ENCODE data around the gene OSBPL3. TPM values are rescaled to one million over a fixed set of nuclear protein-coding genes. Genes with fewer than 3 reads are reported as not detected.

Gene OSBPL3
- total RNA-seq, 4 donors from 2014 or later: 1.2 to 9.0 (median 3.5) TPM

DNA sequence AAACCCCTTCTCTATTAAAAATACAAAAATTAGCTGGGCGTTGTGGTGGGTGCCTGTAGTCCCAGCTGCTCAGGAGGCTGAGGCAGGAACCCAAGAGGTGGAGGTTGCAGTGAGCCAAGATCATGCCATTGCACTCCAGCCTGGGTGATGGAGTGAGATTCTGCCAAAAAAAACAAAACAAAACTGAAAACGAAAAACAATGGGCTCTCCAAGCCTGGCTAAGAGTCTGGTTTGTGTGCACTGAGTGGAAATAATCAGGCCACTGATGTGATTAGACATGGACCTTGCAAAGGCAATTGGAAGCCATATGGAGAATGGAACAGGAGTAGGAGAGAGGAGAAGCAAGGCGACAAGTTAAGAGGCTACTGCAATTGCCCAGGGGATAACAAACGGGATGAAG is 162.6 kb downstream of the OSBPL3 start:
- no peaks in the 10 kb centered on the region for H3K4me1 ChIP-seq
- no peaks in the 10 kb centered on the region for H3K9me3 ChIP-seq
- DNase-seq: no peak
- no peak overlapping the region for H3K4me3 ChIP-seq
- no peak overlapping the region for H3K27ac ChIP-seq
- TF ChIP-seq POLR2A (IDR thresholded peaks at IDR 0.05): no peak
- TF ChIP-seq CTCF (IDR thresholded peaks at IDR 0.05): no peak
- no peaks in the 10 kb centered on the region for H3K27me3 ChIP-seq
- intact Hi-C loops (cut with DNase I; ENCODE audit: low total_unique reads): loop anchor here (5.0 kb wide), 1 partner anchor 255 kb away; no protein-coding TSS in a partner anchor
- no peaks in the 10 kb centered on the region for H3K36me3 ChIP-seq

GRCh38 chr7:24816868-24817267 is 163.1 kb downstream of the OSBPL3 start:
- Histone ChIP-seq H3K9me3 (no peaks in the 10 kb centered on the region), H3K4me1 (no peaks in the 10 kb centered on the region), H3K4me3 (no peak overlapping the region), H3K36me3 (no peaks in the 10 kb centered on the region), H3K27ac (no peak overlapping the region), H3K27me3 (no peaks in the 10 kb centered on the region)
- TF ChIP-seq POLR2A (IDR thresholded peaks at IDR 0.05) (no peak), CTCF (IDR thresholded peaks at IDR 0.05) (no peak)
- intact Hi-C loops (cut with DNase I; ENCODE audit: low total_unique reads): loop anchor here (5.0 kb wide), 1 partner anchor 255 kb away; no protein-coding TSS in a partner anchor
- DNase-seq: no peak

- intact Hi-C loops (cut with DNase I; ENCODE audit: low total_unique reads): no loop called here
- no peaks in the 10 kb centered on the region for H3K9me3 ChIP-seq
- H3K27ac ChIP-seq: no peak overlapping the region
- H3K4me3 ChIP-seq: no peak overlapping the region
- H3K27me3 ChIP-seq: no peaks in the 10 kb centered on the region
- TF ChIP-seq CTCF (IDR thresholded peaks at IDR 0.05) (peak; percentile 61 to 90 (median 66)), POLR2A (IDR thresholded peaks at IDR 0.05) (no peak)
- DNase-seq: peak; percentile 24 to 48
- H3K4me1 ChIP-seq: no peaks in the 10 kb centered on the region
- no peaks in the 10 kb centered on the region for H3K36me3 ChIP-seq
These were observed 167.6 kb downstream of the OSBPL3 start for GRCh38 chr7:24812305-24812945.

DNA sequence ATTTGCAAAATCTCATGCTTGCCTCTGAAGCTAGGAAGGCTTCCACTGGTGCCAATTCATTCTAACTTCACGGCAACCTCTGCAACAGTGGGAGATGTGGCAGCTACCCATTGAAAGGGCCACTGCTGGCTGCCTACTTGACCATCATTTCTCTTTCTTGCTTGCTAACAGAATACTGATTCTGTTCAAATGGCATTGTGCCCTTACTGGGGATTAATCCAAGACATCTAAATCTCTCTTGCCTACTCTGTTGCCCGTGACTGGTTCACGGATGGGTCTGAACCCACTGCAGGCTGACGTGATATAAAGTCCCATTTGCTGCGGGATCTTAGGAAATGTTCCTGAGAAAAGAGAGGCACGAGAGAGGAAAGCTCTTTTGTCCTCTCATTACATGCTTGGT is 171.5 kb downstream of the OSBPL3 start:
- no peaks in the 10 kb centered on the region for H3K36me3 ChIP-seq
- TF ChIP-seq CTCF (IDR thresholded peaks at IDR 0.05): no peak
- no peak for TF ChIP-seq POLR2A (IDR thresholded peaks at IDR 0.05)

GRCh38 chr7:24802300-24802699 is 177.7 kb downstream of the OSBPL3 start:
- H3K9me3 ChIP-seq: no peaks in the 10 kb centered on the region
- no peak for DNase-seq
- intact Hi-C loops (cut with DNase I; ENCODE audit: low total_unique reads): no loop called here
- no peak overlapping the region for H3K4me3 ChIP-seq
- H3K27me3 ChIP-seq: no peaks in the 10 kb centered on the region
- no peak overlapping the region for H3K27ac ChIP-seq
- no peaks in the 10 kb centered on the region for H3K36me3 ChIP-seq
- no peaks in the 10 kb centered on the region for H3K4me1 ChIP-seq
- no peak for TF ChIP-seq POLR2A (IDR thresholded peaks at IDR 0.05)
- TF ChIP-seq CTCF (IDR thresholded peaks at IDR 0.05): no peak

More for the DNA sequence above, 171.5 kb downstream of the OSBPL3 start:
- Histone ChIP-seq H3K4me3 (no peak overlapping the region), H3K4me1 (no peaks in the 10 kb centered on the region), H3K27me3 (no peaks in the 10 kb centered on the region), H3K27ac (no peak overlapping the region), H3K9me3 (no peaks in the 10 kb centered on the region)
- DNase-seq: no peak
- intact Hi-C loops (cut with DNase I; ENCODE audit: low total_unique reads): no loop called here

All from uterus (tissue), 4 donors.